ENCODE data around the gene RPS28.
A peak's percentile ranks its signal among the peaks of the same experiment; 100 is the strongest.
"Not testable (repeated sequence)": the region's sequence is repeated elsewhere in the genome, so short reads cannot be mapped to it uniquely, and the experiment has no call there.

RPS28 gene

DNA sequence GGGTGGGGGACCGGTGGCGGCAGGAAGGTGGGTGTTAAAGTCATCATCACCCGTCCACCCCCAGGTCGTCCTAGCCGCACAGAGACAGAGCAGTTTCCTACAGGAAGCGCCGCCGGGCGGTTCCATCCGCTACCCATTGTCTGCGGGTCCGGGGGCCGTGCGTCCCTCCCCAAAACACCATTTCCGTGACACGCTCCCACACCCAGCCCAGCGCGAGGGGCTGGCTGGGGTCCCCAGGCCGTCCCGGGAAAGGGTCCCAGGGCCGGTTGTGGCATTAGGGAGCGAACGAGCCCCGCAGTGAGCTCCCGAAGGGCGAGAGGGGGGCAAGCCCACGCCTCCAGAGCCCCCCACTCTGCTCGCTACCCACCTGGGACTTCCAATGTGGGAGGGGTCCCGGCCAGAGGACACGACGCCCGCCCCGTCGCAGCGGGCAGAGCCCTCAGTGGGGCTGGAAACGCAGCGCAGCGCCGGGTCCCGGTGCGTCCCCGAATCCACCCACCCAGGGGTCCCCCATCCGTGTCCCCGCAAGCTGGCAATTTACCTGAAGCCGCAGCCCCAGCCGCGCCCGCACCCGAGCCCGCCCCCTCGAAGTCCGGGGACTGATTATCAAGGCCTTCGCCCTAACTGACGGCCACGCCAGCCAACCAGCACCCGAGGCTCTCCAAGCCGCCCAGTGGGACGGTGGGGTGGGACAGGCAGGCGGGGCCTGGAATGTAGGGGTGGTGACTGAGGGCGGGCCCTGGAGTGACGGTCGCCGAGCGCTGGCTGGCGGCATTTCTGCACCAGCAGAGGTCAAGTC is 21.6 kb downstream of the RPS28 start, which contains the start of gene KANK3:
KANK3 (minus strand) TSS at position 579 of the 799 bp plus-strand sequence. CDS start 5,434 bp downstream, outside the sequence.
- DNase-seq: peak; percentile 78 to 90 (median 82)

DNA sequence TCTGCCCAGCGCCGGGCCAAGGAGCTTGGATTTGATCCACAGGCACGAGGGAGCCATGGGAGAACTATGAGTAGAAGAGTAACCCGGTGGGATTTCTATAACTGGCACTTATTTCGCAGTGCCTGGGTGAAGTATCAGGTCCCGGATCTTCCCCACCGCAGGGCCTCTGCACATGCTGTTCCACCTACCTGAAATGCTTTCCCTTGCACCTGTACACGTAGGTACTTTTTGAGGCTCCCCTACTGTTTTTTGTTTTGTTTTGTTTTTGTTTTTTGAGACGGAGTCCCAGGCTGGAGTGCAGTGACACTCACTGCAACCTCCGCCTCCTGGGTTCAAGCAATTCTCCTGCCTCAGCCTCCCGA is 22.2 kb downstream of the RPS28 start:
- no peak for DNase-seq

DNA sequence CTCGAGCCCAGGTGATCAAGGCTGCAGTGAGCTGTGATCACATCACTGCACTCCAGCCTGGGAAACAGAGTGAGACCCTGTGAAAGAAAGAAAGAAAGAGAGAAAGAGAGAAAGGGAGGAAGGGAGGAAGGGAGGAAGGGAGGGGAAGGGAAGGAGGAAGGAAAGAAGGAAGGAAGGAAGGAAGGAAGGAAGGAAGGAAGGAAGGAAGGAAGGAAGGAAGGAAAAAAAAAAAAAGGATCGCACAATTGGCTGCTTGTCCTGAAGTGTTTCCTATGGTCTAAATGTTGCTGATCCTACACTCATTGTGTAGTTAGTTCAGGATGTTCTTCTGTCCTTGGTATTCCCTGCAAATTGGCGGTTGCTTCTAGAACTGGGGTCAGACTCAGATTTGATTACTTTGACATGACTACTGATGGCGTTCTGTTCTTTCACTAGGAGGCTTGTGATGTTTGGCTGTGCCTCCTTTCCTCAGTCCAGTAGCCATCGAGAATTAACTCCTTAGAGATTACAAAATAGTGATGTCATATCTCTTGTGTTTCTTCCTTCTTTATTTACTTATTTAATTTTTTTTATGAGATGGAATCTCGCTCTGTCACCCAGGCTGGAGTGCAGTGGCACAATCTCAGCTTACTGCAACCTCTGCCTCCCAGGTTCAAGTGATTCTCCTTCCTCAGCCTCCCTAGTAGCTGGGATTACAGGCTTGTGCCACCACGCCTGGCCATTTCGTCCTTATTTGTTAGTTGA is 28.5 kb downstream of the RPS28 start:
- DNase-seq: not testable (repeated sequence)

DNA sequence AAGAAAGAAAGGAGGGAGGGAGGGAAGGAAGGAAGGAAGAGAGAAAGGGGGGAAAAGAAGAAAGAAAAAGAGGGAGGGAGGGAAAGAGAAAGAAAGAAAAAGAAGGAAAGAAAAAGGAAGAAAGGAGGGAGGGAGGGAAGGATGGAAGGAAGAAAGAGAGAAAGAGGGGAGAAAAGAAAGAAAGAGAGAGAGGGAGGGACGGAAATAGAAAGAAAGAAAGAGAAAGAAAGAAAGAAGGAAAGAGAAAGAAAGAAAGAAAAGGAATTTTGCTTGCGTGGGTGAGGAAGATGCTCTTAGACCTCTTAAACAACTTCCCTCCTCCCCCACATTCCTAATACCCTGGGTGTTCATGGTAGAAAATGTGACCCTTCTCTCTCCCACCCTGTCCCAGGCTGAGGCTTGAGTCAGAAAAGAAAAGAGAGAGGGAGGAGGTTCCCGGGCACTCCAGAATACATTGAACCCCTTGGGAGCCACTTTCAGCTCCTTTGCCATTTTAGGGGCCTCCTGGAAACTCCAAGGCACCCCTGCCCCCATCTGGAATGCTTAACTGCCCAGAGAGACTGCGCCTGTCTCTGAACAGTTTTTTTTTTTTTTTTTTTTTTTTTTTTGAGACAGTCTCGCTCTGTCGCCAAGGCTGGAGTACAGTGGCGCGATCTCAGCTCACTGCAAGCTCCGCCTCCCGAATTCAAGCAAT is 31.0 kb downstream of the RPS28 start:
- no peak for DNase-seq

DNA sequence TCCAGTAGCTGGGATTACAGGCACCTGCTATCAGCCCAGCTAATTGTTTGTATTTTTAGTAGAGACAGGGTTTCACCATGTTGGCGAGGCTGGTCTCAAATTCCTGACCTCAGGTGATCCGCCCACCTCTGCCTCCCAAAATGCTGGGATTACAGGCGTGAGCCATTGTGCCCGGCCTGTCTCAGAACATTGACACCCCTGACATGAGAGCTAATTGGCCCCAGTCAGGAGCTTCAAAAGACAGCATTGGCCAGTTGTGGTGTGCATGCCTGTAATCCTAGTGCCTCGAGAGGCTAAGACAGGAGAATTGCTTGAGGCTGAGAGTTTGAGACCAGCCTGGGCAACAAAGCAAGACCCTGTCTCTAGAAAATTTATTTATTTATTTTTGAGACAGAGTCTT is 31.5 kb downstream of the RPS28 start:
- not testable (repeated sequence) for DNase-seq

- no peak for DNase-seq
Observed at GRCh38 chr19:8355631-8356402, 34.5 kb downstream of the RPS28 start.

- no peak for DNase-seq
Observed at GRCh38 chr19:8357007-8357521, 35.8 kb downstream of the RPS28 start.

DNA sequence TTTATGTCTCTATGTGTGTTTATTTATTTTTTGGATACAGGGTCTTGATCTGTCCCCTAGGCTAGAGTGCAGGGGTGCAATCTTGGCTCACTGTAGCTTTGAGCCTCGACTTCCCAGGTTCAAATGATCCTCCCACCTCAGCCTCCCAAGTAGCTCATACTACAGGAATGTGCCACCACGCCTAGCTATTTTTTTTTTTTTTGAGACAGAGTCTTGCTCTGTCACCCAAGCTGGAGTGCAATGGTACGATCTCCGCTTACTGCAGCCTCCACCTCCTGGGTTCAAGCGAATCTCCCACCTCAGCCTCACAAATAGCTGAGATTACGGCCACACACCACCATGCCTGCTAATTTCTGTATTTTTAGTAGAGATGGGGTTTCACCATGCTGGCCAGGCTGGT is 37.7 kb downstream of the RPS28 start:
- no peak for DNase-seq

- no peak for DNase-seq
Observed at GRCh38 chr19:8360196-8360595, 38.9 kb downstream of the RPS28 start.

- DNase-seq: no peak
Observed at GRCh38 chr19:8361921-8362793, 40.9 kb downstream of the RPS28 start.

DNA sequence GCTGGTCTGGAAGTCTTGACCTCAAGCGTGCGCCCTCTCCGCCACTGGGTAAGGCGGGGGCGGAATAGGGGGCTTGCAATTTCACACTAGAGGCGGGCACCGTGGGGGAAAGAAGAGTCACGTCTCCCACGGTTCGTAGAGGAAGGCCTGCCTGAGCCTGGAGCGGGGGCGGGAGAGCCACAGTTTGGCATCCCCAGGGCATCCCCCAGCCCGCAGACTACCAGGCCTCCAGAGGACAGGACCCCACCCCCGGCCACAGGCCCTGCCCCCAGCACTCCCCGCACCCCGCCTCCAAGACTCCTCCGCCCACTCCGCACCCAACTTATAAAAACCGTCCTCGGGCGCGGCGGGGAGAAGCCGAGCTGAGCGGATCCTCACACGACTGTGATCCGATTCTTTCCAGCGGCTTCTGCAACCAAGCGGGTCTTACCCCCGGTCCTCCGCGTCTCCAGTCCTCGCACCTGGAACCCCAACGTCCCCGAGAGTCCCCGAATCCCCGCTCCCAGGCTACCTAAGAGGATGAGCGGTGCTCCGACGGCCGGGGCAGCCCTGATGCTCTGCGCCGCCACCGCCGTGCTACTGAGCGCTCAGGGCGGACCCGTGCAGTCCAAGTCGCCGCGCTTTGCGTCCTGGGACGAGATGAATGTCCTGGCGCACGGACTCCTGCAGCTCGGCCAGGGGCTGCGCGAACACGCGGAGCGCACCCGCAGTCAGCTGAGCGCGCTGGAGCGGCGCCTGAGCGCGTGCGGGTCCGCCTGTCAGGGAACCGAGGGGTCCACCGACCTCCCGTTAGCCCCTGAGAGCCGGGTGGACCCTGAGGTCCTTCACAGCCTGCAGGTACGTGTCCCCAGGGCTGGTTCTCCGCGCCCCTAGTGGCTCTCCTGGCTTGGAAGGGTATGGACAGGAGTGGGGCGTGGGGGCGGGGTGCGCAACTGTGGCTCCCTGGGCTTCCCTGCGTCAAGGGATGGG is 42.8 kb downstream of the RPS28 start, which contains the start of gene ANGPTL4:
ANGPTL4 (plus strand) TSS at position 353 of the 969 bp plus-strand sequence; CDS start at position 520, 167 bp downstream.
- peak in 3 of 6 experiments; percentile 27 to 37 (median 36) for DNase-seq

DNA sequence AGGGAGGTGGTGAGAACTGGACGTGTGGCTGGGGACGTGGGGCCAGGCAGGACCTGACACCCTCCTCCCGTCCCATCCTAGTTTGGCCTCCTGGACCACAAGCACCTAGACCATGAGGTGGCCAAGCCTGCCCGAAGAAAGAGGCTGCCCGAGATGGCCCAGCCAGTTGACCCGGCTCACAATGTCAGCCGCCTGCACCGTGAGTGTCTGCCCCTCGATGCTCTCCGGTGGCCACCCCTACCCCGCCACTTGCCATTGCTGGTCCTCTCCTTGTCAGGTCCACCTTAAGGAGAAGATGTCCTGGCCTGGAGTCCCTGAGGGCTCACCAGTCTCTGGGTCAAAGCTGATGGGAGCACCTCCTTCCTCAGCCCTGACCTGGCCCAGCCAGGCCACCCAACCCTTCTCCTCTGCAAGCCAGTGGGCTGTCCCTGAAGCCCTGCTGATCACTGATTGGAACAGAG is 44.9 kb downstream of the RPS28 start:
- DNase-seq: no peak

DNA sequence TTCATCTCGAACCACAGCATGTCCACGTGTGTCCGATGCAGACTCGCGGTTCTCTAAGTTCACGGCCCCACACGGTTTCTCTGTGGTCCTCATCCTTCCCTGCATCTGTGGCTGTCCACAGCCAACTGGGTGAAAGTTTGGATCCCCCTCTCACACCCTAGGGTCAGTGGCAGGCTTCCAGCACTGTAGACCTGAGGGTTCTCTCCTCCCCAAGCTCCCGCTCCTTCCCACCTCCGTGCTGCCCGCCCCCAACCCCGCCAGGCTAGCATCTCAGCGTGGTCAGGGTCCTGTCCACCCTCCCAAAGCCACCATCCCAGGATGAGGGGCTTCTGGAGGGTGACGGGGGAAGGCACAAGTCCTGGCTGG is 45.6 kb downstream of the RPS28 start:
- DNase-seq: no peak

DNA sequence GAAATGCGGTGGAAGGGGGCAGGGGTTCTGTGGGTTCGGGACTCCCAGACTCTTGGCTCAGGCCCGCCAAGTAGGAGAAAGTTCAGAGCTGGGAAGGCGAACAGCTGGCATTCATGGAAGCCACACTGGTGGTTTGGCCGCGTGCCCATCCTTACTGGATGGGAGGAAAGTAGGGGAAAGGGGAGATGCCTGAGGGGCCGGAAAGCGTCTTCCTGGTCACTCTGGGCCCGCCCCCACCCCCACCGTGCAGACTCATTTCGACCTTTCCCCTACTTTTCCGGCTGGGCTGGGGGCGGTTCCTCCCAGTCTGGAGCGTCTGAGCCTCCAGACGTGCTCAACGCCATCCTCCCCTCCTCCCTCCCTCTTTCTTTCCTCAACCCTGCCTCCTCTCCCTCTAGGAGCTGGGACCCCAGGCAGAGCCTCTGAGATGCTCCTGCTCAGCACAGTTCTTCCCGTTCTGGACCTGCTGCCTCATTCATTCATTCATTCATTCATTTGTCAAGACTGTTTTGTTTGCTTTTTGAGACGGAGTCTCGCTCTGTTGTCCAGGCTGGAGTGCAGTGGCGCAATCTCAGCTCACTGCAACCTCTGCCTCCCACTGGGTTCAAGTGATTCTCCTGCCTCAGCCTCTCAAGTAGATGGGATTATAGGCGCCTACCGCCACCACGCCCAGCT is 46.2 kb downstream of the RPS28 start:
- DNase-seq: no peak

DNA sequence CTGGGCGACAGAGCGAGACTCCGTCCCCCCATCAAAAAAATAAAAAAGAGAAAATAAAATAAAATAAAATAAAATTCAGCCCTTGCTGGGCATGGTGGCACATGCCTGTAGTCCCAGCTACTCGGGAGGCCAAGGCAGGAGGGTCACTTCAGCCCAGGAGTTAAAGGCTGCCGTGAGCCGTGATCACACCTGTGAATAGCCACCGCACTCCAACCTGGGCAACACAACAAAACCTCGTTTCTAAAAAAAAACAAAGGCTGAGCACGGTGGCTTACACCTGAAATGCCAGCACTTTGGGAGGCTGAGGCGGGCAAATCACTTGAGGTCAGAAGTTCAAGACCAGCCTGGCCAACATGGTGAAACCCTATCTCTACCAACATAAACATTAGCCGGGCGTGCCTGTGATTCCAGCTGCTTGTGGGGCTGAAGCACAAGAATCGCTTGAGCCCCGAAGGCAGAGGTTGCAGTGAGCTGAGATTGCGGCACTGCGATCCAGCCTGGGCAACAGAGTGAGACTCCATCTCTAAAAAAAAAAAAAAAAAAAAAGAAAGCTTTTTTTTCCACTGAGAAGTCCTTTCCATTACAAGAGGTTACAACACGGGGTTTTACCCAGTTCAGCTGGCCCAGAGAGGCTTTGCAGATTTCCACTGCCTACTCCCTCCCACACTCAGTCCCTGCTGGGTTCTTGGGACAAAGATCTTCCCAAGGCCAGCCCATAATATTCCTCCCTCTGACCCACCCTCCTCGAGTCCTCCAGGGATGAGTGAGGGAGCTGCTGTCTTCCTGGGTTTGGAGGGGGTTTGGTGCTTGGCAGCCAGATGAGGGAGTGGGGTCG is 49.1 kb downstream of the RPS28 start:
- DNase-seq: no peak

GRCh38 chr19:8371011-8371804 is 49.9 kb downstream of the RPS28 start:
- DNase-seq: no peak
